Loucy (cell line): ENCODE results near the gene GORASP2.

ENCODE experiments used
- H2AFZ ChIP-seq: fragments of 200-600 bp; sonication (generic); 2 replicates; pipeline ENCODE4 v1.6.0; 2016; ENCODE audit warnings: antibody characterized with exemption, mild to moderate bottlenecking, low read length, moderate library complexity
- H3F3A ChIP-seq: fragments of 200-600 bp; 2 replicates; pipeline ENCODE4 v1.6.0; 2016; ENCODE audit warnings: antibody characterized with exemption, low read depth, mild to moderate bottlenecking
- H3K27me3 ChIP-seq: fragments of 200-600 bp; sonication (generic); 2 replicates; pipeline ENCODE4 v1.6.1; 2014; ENCODE audit warnings: low read length, mild to moderate bottlenecking; ENCODE audit not compliant: insufficient read depth, poor library complexity, severe bottlenecking
- H3K36me3 ChIP-seq: fragments of 200-600 bp; sonication (generic); 2 replicates; pipeline ENCODE4 v1.6.1; 2016; ENCODE audit warnings: low read length; ENCODE audit not compliant: insufficient read depth
- H3K4me1 ChIP-seq: fragments of 200-600 bp; sonication (generic); 2 replicates; pipeline ENCODE4 v1.5.1; 2014; ENCODE audit warnings: low read length, mild to moderate bottlenecking; ENCODE audit not compliant: insufficient read depth, poor library complexity, severe bottlenecking
- H3K4me2 ChIP-seq: fragments of 200-600 bp; sonication (generic); 2 replicates; pipeline ENCODE4 v1.6.0; 2014; ENCODE audit warnings: antibody characterized with exemption, low read length, low read depth, mild to moderate bottlenecking; ENCODE audit not compliant: poor library complexity, severe bottlenecking
- H3K4me3 ChIP-seq: fragments of 200-600 bp; sonication (generic); 2 replicates; pipeline ENCODE4 v1.5.1; 2014; ENCODE audit warnings: low read length, mild to moderate bottlenecking, mixed read lengths; ENCODE audit not compliant: poor library complexity, severe bottlenecking
- H3K79me2 ChIP-seq: fragments of 200-600 bp; sonication (generic); 2 replicates; pipeline ENCODE4 v1.6.1; 2014; ENCODE audit warnings: low read length; ENCODE audit not compliant: insufficient read depth
- H3K9ac ChIP-seq: fragments of 200-600 bp; sonication (generic); 2 replicates; pipeline ENCODE4 v1.6.0; 2014; ENCODE audit warnings: mild to moderate bottlenecking, low read depth, low read length, moderate library complexity; ENCODE audit not compliant: poor library complexity, severe bottlenecking
- H3K9me2 ChIP-seq: fragments of 200-600 bp; sonication (generic); replicated peaks from 2 replicates; pipeline ENCODE4 v1.6.1; 2016; ENCODE audit warnings: low read depth, low read length, mixed read lengths
- H3K9me3 ChIP-seq: fragments of 200-600 bp; sonication (generic); 2 replicates; pipeline ENCODE4 v1.6.1; 2014; ENCODE audit warnings: mild to moderate bottlenecking, antibody characterized with exemption, low read length, low read depth; ENCODE audit not compliant: insufficient read depth
- H4K20me1 ChIP-seq: fragments of 200-600 bp; sonication (generic); 2 replicates; pipeline ENCODE4 v1.6.0; 2014; ENCODE audit warnings: antibody characterized with exemption, low read length, mild to moderate bottlenecking; ENCODE audit not compliant: insufficient read depth, poor library complexity, severe bottlenecking
- CTCF ChIP-seq: fragments of 200-600 bp; sonication (generic); conservative IDR thresholded peaks from 2 replicates; pipeline ENCODE4 v1.5.1; 2014; ENCODE audit warnings: mild to moderate bottlenecking, antibody characterized with exemption, low read length
- EZH2phosphoT487 ChIP-seq: fragments of 200-600 bp; IDR thresholded peaks from 2 replicates; pipeline ENCODE4 v1.6.1; 2018; ENCODE audit warnings: antibody characterized with exemption, mild to moderate bottlenecking, moderate library complexity, borderline replicate concordance

GORASP2 gene

GRCh38 chr2:170922634-170923494 lies 6.2 kb upstream of the GORASP2 start:
- no peaks in the 10 kb centered on the region for H3K27me3 ChIP-seq
- no peaks in the 10 kb centered on the region for H3K9me2 ChIP-seq
- H3K4me1 ChIP-seq, result peaks cover 1% of the 10 kb centered on the region
- no peaks in the 10 kb centered on the region for H3F3A ChIP-seq
- no peak overlapping the region for H3K4me3 ChIP-seq
- no peak overlapping the region for H3K9ac ChIP-seq
- no peaks in the 10 kb centered on the region for H3K36me3 ChIP-seq
- H3K79me2 ChIP-seq, result no peaks in the 10 kb centered on the region
- no peak overlapping the region for H3K4me2 ChIP-seq
- TF ChIP-seq EZH2phosphoT487 (no peak), CTCF (no peak)
- no peak overlapping the region for H2AFZ ChIP-seq
- H4K20me1 ChIP-seq, result no peaks in the 10 kb centered on the region
- H3K9me3 ChIP-seq, result peaks cover 27% of the 10 kb centered on the region

GRCh38 chr2:170923799-170924198 lies 5.3 kb upstream of the GORASP2 start:
- no peaks in the 10 kb centered on the region for H4K20me1 ChIP-seq
- no peak overlapping the region for H3K9ac ChIP-seq
- peaks cover 10% of the 10 kb centered on the region for H3K4me1 ChIP-seq
- no peaks in the 10 kb centered on the region for H3K36me3 ChIP-seq
- no peaks in the 10 kb centered on the region for H3K9me2 ChIP-seq
- TF ChIP-seq CTCF (no peak), EZH2phosphoT487 (no peak)
- H3K4me2 ChIP-seq, result no peak overlapping the region
- no peak overlapping the region for H2AFZ ChIP-seq
- H3K79me2 ChIP-seq, result no peaks in the 10 kb centered on the region
- peaks cover 25% of the 10 kb centered on the region for H3K9me3 ChIP-seq
- H3K27me3 ChIP-seq, result no peaks in the 10 kb centered on the region
- no peaks in the 10 kb centered on the region for H3F3A ChIP-seq
- H3K4me3 ChIP-seq, result no peak overlapping the region

- Histone ChIP-seq H3K27me3 (no peaks in the 10 kb centered on the region), H3K9me3 (peaks cover 25% of the 10 kb centered on the region), H2AFZ (no peak overlapping the region), H3K79me2 (peaks cover 9% of the 10 kb centered on the region), H3K9ac (no peak overlapping the region), H3K4me3 (no peak overlapping the region), H3K36me3 (no peaks in the 10 kb centered on the region), H3K4me2 (no peak overlapping the region), H3F3A (no peaks in the 10 kb centered on the region), H3K9me2 (no peaks in the 10 kb centered on the region), H4K20me1 (peaks cover 8% of the 10 kb centered on the region), H3K4me1 (peaks cover 10% of the 10 kb centered on the region)
- no peak for TF ChIP-seq EZH2phosphoT487
- TF ChIP-seq CTCF, result no peak
Measured at GRCh38 chr2:170924969-170925368, 4.1 kb upstream of the GORASP2 start.
